K562 (cell line): ENCODE measurements around the gene AK5. TPM values are rescaled to one million over a fixed set of nuclear protein-coding genes. Genes with fewer than 3 reads are reported as not detected.

Experiments
- ATAC-seq: fragments of 200-7000 bp; cut with Tn5 transposase; 3 replicates; pipeline ENCODE4 v1.9.1; 2020; ENCODE audit warnings: moderate library complexity
- BruUV-seq: library from RNA; stranded (reverse); fragments of 400-500 nt; replicated peaks from 2 replicates; lab custom pipeline; 2021; lab: Mats Ljungman, UMichigan
- CTCF ChIA-PET: fragments of 300-600 bp; formaldehyde crosslinking; extraction: SDS; loops from one replicate; lab custom pipeline; 2021; ENCODE audit warnings: low intra/inter-chr PET ratio; lab: Yijun Ruan, JAX
- POLR2A ChIA-PET: fragments of 300-600, 350-650 bp; sonication (Branson Sonifier 250); formaldehyde crosslinking; extraction: SDS; loops from one replicate; lab custom pipeline; 2021; ENCODE audit warnings: antibody characterized with exemption, inconsistent platforms; lab: Yijun Ruan, JAX
- DNase-seq, 4 experiments: peaks; one replicate each; pipeline versions ENCODE4 v3.0.0 to v3.0.0-alpha.2; 2011 to 2018; ENCODE audit warnings: low spot score in 3 of 4, mixed read lengths in 3 of 4; ENCODE audit errors: extremely low read depth in 1 of 4
- FAIRE-seq: peaks from 2 replicates; lab custom pipeline; 2011; peaks lifted over from hg19 to GRCh38; lab: Jason Lieb, UNC
- H2AFZ ChIP-seq: 2 replicates; pipeline ENCODE4 v1.6.0; 2011; ENCODE audit warnings: low read depth, low read length, control low read depth, inconsistent platforms
- H3K27ac ChIP-seq: fragments of 200-600 bp; 3 replicates; pipeline ENCODE4 v1.8.0; 2011; ENCODE audit warnings: low read depth, mild to moderate bottlenecking, control low read depth, inconsistent platforms, low read length, moderate library complexity, mixed read lengths; ENCODE audit errors: extremely low read depth
- H3K27me3 ChIP-seq, 2 experiments: fragments of 300-600 bp in 1 of 2; 2 replicates in 1 of 2; 3 replicates in 1 of 2; pipeline versions ENCODE4 v1.6.0 to v1.8.0; 2011; ENCODE audit warnings: inconsistent platforms in 2 of 2, low read length in 2 of 2, mild to moderate bottlenecking in 1 of 2, mixed read lengths in 1 of 2, moderate library complexity in 1 of 2; ENCODE audit not compliant: control insufficient read depth in 2 of 2, insufficient read depth in 2 of 2
- H3K36me3 ChIP-seq: fragments of 300-600 bp; 3 replicates; pipeline ENCODE4 v1.8.0; 2011; ENCODE audit warnings: mild to moderate bottlenecking, low read length, inconsistent platforms; ENCODE audit not compliant: control insufficient read depth, insufficient read depth
- H3K4me1 ChIP-seq, 2 experiments: fragments of 200-600 bp in 1 of 2; replicated peaks in 1 of 2; 2 replicates in 1 of 2; 3 replicates in 1 of 2; pipeline versions ENCODE4 v1.5.1 to v1.8.0; 2011; ENCODE audit warnings: inconsistent platforms in 2 of 2, low read length in 2 of 2, mild to moderate bottlenecking in 1 of 2, mixed read lengths in 1 of 2, moderate library complexity in 1 of 2; ENCODE audit not compliant: control insufficient read depth in 2 of 2, insufficient read depth in 2 of 2
- H3K4me2 ChIP-seq: 2 replicates; pipeline ENCODE4 v1.6.1; 2011; ENCODE audit warnings: low read length, control low read depth, inconsistent platforms, mixed read lengths; ENCODE audit not compliant: insufficient read depth
- H3K4me3 ChIP-seq: fragments of 200-600 bp; sonication (generic), shearing (Covaris generic); 2 replicates; pipeline ENCODE4 v1.5.1; 2016; ENCODE audit warnings: control low read depth, inconsistent platforms
- H3K79me2 ChIP-seq: fragments of 200-600 bp; 3 replicates; pipeline ENCODE4 v1.8.0; 2011; ENCODE audit warnings: low read length, inconsistent platforms; ENCODE audit not compliant: control insufficient read depth, insufficient read depth
- H3K9ac ChIP-seq, 2 experiments: 2 replicates each; pipeline versions ENCODE4 v1.6.0 to v1.6.1; 2011; ENCODE audit warnings: low read depth in 2 of 2, low read length in 2 of 2, control low read depth in 1 of 2, inconsistent platforms in 1 of 2, mild to moderate bottlenecking in 1 of 2, mixed read lengths in 1 of 2; ENCODE audit not compliant: insufficient read depth in 1 of 2
- H3K9me1 ChIP-seq: one replicate; pipeline ENCODE4 v1.6.0; 2011; ENCODE audit warnings: inconsistent platforms, mild to moderate bottlenecking, low read length, moderate library complexity; ENCODE audit not compliant: control insufficient read depth, insufficient read depth
- H3K9me3 ChIP-seq: replicated peaks from 2 replicates; pipeline ENCODE4 v1.5.1; 2011; ENCODE audit warnings: low read depth, low read length, inconsistent platforms; ENCODE audit not compliant: control insufficient read depth, insufficient read depth
- H4K20me1 ChIP-seq: replicated peaks from 2 replicates; pipeline ENCODE4 v1.6.1; 2011; ENCODE audit warnings: low read length, inconsistent platforms, mixed read lengths; ENCODE audit not compliant: control insufficient read depth, insufficient read depth
- BDP1 ChIP-seq: IDR thresholded peaks from 3 replicates; pipeline ENCODE4 v1.6.1; 2011; ENCODE audit not compliant: insufficient read length, insufficient read depth
- CGGBP1 ChIP-seq: fragments of 250-450 bp; sonication (Bioruptor Pico); IDR thresholded peaks from 2 replicates; pipeline ENCODE4 v1.9.0; 2021; ENCODE audit warnings: mild to moderate bottlenecking
- E2F3 ChIP-seq: fragments of 250-450 bp; sonication (Bioruptor Pico); IDR thresholded peaks from 2 replicates; pipeline ENCODE4 v1.4.0; 2020; ENCODE audit warnings: mild to moderate bottlenecking
- FOXK1 ChIP-seq: sonication (generic); formaldehyde crosslinking; IDR thresholded peaks from 2 replicates; pipeline ENCODE4 v1.8.0; 2022; ENCODE audit warnings: missing genetic modification reagents, mild to moderate bottlenecking, borderline replicate concordance
- PCBP1 ChIP-seq: fragments of 200-400 bp; formaldehyde crosslinking; IDR thresholded peaks from 2 replicates; pipeline ENCODE4 v1.6.1; 2018; ENCODE audit warnings: mild to moderate bottlenecking, low read depth, low read length; ENCODE audit not compliant: poor library complexity, severe bottlenecking
- POLR3G ChIP-seq: IDR thresholded peaks from 2 replicates; pipeline ENCODE4 v1.6.1; 2011; ENCODE audit not compliant: insufficient read length, insufficient replicate concordance; ENCODE audit errors: extremely low read depth
- PYGO2 ChIP-seq: fragments of 450-650 bp; IDR thresholded peaks from 2 replicates; pipeline ENCODE4 v1.6.1; 2016; ENCODE audit warnings: mild to moderate bottlenecking, missing genetic modification characterization, moderate library complexity, missing compliant biosample characterization
- RBFOX2 ChIP-seq: fragments of 200-400 bp; formaldehyde crosslinking; IDR thresholded peaks from 2 replicates; pipeline ENCODE4 v1.6.1; 2017; ENCODE audit warnings: low read depth, mild to moderate bottlenecking, low read length, moderate library complexity
- SMARCB1 ChIP-seq: IDR thresholded peaks from 2 replicates; pipeline ENCODE4 v1.6.1; 2011; ENCODE audit warnings: improper control_type of control experiment, low read depth; ENCODE audit not compliant: insufficient read length
- SRSF7 ChIP-seq: fragments of 200-400 bp; formaldehyde crosslinking; optimal IDR thresholded peaks from 2 replicates; pipeline ENCODE3; 2017; ENCODE audit warnings: mild to moderate bottlenecking, low read depth, low read length
- ZNF232 ChIP-seq: sonication (generic); formaldehyde crosslinking; IDR thresholded peaks from 2 replicates; pipeline ENCODE4 v1.8.0; 2022; ENCODE audit warnings: mild to moderate bottlenecking, missing genetic modification reagents
- ZNF280B ChIP-seq: fragments of 250-450 bp; sonication (Bioruptor Pico); IDR thresholded peaks from 2 replicates; pipeline ENCODE4 v1.5.1; 2021; ENCODE audit warnings: mild to moderate bottlenecking
- ZNF449 ChIP-seq: fragments of 250-450 bp; sonication (Bioruptor Pico); IDR thresholded peaks from 2 replicates; pipeline ENCODE4 v1.8.0; 2022; ENCODE audit warnings: moderate library complexity, mild to moderate bottlenecking, inconsistent platforms
- WGBS: fragments of 100-300 bp; shearing (Covaris generic); methylation state at CpG from one replicate; pipeline ENCODE4 v1.1.6; 2016; ENCODE audit warnings: low coverage, mixed read lengths; ENCODE audit not compliant: insufficient coverage; ENCODE audit errors: missing lambda C conversion rate; 5-methylcytosine and 5-hydroxymethylcytosine counted together
- in situ Hi-C: fragments of 300-500 bp; cut with MboI; formaldehyde crosslinking; loops from 4 replicates; pipeline ENCODE4 v1.15.0; 2018; ENCODE audit warnings: inconsistent platforms, mixed read lengths
- intact Hi-C: fragments of 100-400 bp; cut with micrococcal nuclease; formaldehyde crosslinking; loops from 2 replicates; pipeline ENCODE4 v1.14.2; 2022
- polyA plus RNA-seq, 8 experiments: library from polyadenylated mRNA; depleted of rRNA in 4 of 8; stranded (reverse) in 5 of 8; unstranded in 3 of 8; fragments of >200 nt; fragmentation: Nextera tagmentation in 2 of 8; fragmentation: Illumina TruSeq in 1 of 8; extraction: Ambion mirVana in 2 of 8; extraction: Trizol in 1 of 8; gene quantifications; 2 replicates each; pipeline versions ENCODE4 v1.2.1 to v1.2.3, GENCODE V29; 2011 to 2014; ENCODE audit warnings: inconsistent platforms in 1 of 8, missing spikeins in 1 of 8
- total RNA-seq, 7 experiments: library from RNA; depleted of rRNA in 6 of 7; stranded (reverse); fragments of >200 nt in 6 of 7; fragmentation: Illumina TruSeq in 2 of 7; extraction: Trizol in 2 of 7; gene quantifications; 2 replicates each; pipeline versions ENCODE4 v1.2.1 to v1.2.3, GENCODE V29; 2011 to 2021; ENCODE audit warnings: low replicate concordance in 1 of 7

The AK5 gene
- total and polyA plus RNA-seq, 9 of the 15 experiments (the other 6 are each of a cell fraction or from before 2014, with no cell fraction given) = 0.06 TPM; not detected in 8

GRCh38 chr1:77245830-77246229 is 36.0 kb upstream of the AK5 start:
- H3K36me3 ChIP-seq = no peaks in the 10 kb centered on the region
- BruUV-seq = no TSS peak
- WGBS = 2% methylated on average over 2 of the region's 2 CpGs
- no peak for DNase-seq
- H3K9me3 ChIP-seq = no peaks in the 10 kb centered on the region
- no peak overlapping the region for H2AFZ ChIP-seq
- TF ChIP-seq ZNF232 (CRISPR knock-in tag) (no peak), BDP1 (no peak), POLR3G (no peak), ZNF449 (CRISPR knock-in tag) (no peak), CGGBP1 (CRISPR knock-in tag) (no peak), FOXK1 (no peak), SRSF7 (no peak), RBFOX2 (no peak), SMARCB1 (no peak), PYGO2 (no peak), ZNF280B (CRISPR knock-in tag) (no peak), E2F3 (CRISPR knock-in tag) (no peak), PCBP1 (no peak)
- H3K79me2 ChIP-seq = no peaks in the 10 kb centered on the region
- no peak overlapping the region for H3K4me3 ChIP-seq
- no peak for FAIRE-seq
- no peak overlapping the region for H3K4me2 ChIP-seq
- ATAC-seq = no peak
- no peak overlapping the region for H3K9ac ChIP-seq
- no peaks in the 10 kb centered on the region for H4K20me1 ChIP-seq
- H3K9me1 ChIP-seq = no peaks in the 10 kb centered on the region
- H3K27ac ChIP-seq = no peak overlapping the region
- ChIA-PET CTCF (no interaction called here), POLR2A (no interaction called here)
- H3K4me1 ChIP-seq = no peaks in the 10 kb centered on the region
- H3K27me3 ChIP-seq = no peaks in the 10 kb centered on the region
- intact Hi-C loops (no loop called here), in situ Hi-C loops (no loop called here)
